SK-N-SH treated with all-trans-retinoic acid at 6 μM for 48 hours (cell line): ENCODE data around the gene LRR1.

Source experiments
- ATAC-seq: fragments of 200-7000 bp; cut with Tn5 transposase; 3 replicates; pipeline ENCODE4 v1.9.1; 2020; ENCODE audit warnings: mild to moderate bottlenecking, moderate library complexity
- ARNTL ChIP-seq: fragments of 450-650 bp; formaldehyde crosslinking; IDR thresholded peaks from 2 replicates; pipeline ENCODE4 v1.5.0; 2020; ENCODE audit warnings: low read depth, mild to moderate bottlenecking, moderate library complexity, borderline replicate concordance
- BACH2 ChIP-seq: fragments of 250-450 bp; sonication (Bioruptor Pico); IDR thresholded peaks from 2 replicates; pipeline ENCODE4 v1.9.0; 2021; ENCODE audit warnings: mild to moderate bottlenecking, borderline replicate concordance
- CSDC2 ChIP-seq: fragments of 250-450 bp; sonication (Bioruptor Pico); IDR thresholded peaks from 2 replicates; pipeline ENCODE4 v1.5.0; 2020; ENCODE audit warnings: mild to moderate bottlenecking, moderate library complexity
- ESRRG ChIP-seq: fragments of 250-450 bp; sonication (Bioruptor Pico); IDR thresholded peaks from 2 replicates; pipeline ENCODE4 v1.6.1; 2021; ENCODE audit warnings: mild to moderate bottlenecking
- GLIS3 ChIP-seq: fragments of 250-450 bp; sonication (Bioruptor Pico); IDR thresholded peaks from 2 replicates; pipeline ENCODE4 v1.5.0; 2020; ENCODE audit warnings: mild to moderate bottlenecking, moderate library complexity
- ISL1 ChIP-seq: fragments of 250-450 bp; sonication (Bioruptor Pico); IDR thresholded peaks from 2 replicates; pipeline ENCODE4 v2.1.2; 2022; ENCODE audit warnings: mild to moderate bottlenecking, moderate library complexity
- OSR1 ChIP-seq: fragments of 250-450 bp; sonication (Bioruptor Pico); IDR thresholded peaks from 2 replicates; pipeline ENCODE4 v1.8.0; 2022; ENCODE audit warnings: moderate library complexity, mild to moderate bottlenecking, inconsistent platforms
- RARB ChIP-seq: fragments of 250-450 bp; sonication (Bioruptor Pico); IDR thresholded peaks from 2 replicates; pipeline ENCODE4 v1.8.0; 2021; ENCODE audit warnings: mild to moderate bottlenecking, moderate library complexity
- SNAI2 ChIP-seq: fragments of 250-450 bp; sonication (Bioruptor Pico); IDR thresholded peaks from 2 replicates; pipeline ENCODE4 v1.5.0; 2020; ENCODE audit warnings: mild to moderate bottlenecking, moderate library complexity
- TCF4 ChIP-seq: fragments of 250-450 bp; sonication (Bioruptor Pico); IDR thresholded peaks from 2 replicates; pipeline ENCODE4 v1.8.0; 2021; ENCODE audit warnings: mild to moderate bottlenecking, moderate library complexity, borderline replicate concordance
- TOX ChIP-seq: fragments of 250-450 bp; sonication (Bioruptor Pico); IDR thresholded peaks from 2 replicates; pipeline ENCODE4 v1.8.0; 2021; ENCODE audit warnings: mild to moderate bottlenecking, moderate library complexity, borderline replicate concordance
- ZC3H10 ChIP-seq: fragments of 250-450 bp; sonication (Bioruptor Pico); IDR thresholded peaks from 2 replicates; pipeline ENCODE4 v1.5.1; 2021; ENCODE audit warnings: mild to moderate bottlenecking, moderate library complexity
- ZFP3 ChIP-seq: fragments of 250-450 bp; sonication (Bioruptor Pico); IDR thresholded peaks from 2 replicates; pipeline ENCODE4 v1.5.0; 2020; ENCODE audit warnings: mild to moderate bottlenecking, moderate library complexity
- ZFP30 ChIP-seq: fragments of 450-650 bp; formaldehyde crosslinking; IDR thresholded peaks from 2 replicates; pipeline ENCODE4 v1.5.0; 2022; ENCODE audit warnings: mild to moderate bottlenecking, moderate library complexity
- ZNF565 ChIP-seq: fragments of 450-650 bp; formaldehyde crosslinking; conservative IDR thresholded peaks from 2 replicates; pipeline ENCODE4 v1.5.0; 2020; ENCODE audit warnings: low read depth, mild to moderate bottlenecking, moderate library complexity
- ZNF70 ChIP-seq: fragments of 450-650 bp; formaldehyde crosslinking; IDR thresholded peaks from 2 replicates; pipeline ENCODE4 v1.5.0; 2020; ENCODE audit warnings: mild to moderate bottlenecking, moderate library complexity
- ZNF8 ChIP-seq: fragments of 450-650 bp; formaldehyde crosslinking; IDR thresholded peaks from 2 replicates; pipeline ENCODE4 v1.5.0; 2020; ENCODE audit warnings: mild to moderate bottlenecking, moderate library complexity
- TF ChIP-seq, protein P1 (sequence below): fragments of 250-450 bp; sonication (Bioruptor Pico); IDR thresholded peaks from 2 replicates; pipeline ENCODE4 v1.8.0; 2020; ENCODE audit warnings: mild to moderate bottlenecking, moderate library complexity, borderline replicate concordance
- TF ChIP-seq, protein P2 (sequence below): fragments of 250-450 bp; sonication (Bioruptor Pico); IDR thresholded peaks from 2 replicates; pipeline ENCODE4 v1.8.0; 2021; ENCODE audit warnings: low read depth, mild to moderate bottlenecking, moderate library complexity, borderline replicate concordance
- TF ChIP-seq, protein P3 (sequence below): fragments of 250-450 bp; sonication (Bioruptor Pico); IDR thresholded peaks from 2 replicates; pipeline ENCODE4 v1.5.1; 2020; ENCODE audit warnings: low read depth, mild to moderate bottlenecking, moderate library complexity
- TF ChIP-seq, protein P4 (sequence below): fragments of 250-450 bp; sonication (Bioruptor Pico); IDR thresholded peaks from 2 replicates; pipeline ENCODE4 v1.5.1; 2021; ENCODE audit warnings: mild to moderate bottlenecking, moderate library complexity
- TF ChIP-seq, protein P5 (sequence below): fragments of 250-450 bp; sonication (Bioruptor Pico); IDR thresholded peaks from 2 replicates; pipeline ENCODE4 v1.5.0; 2020; ENCODE audit warnings: mild to moderate bottlenecking, moderate library complexity

Gene LRR1

DNA sequence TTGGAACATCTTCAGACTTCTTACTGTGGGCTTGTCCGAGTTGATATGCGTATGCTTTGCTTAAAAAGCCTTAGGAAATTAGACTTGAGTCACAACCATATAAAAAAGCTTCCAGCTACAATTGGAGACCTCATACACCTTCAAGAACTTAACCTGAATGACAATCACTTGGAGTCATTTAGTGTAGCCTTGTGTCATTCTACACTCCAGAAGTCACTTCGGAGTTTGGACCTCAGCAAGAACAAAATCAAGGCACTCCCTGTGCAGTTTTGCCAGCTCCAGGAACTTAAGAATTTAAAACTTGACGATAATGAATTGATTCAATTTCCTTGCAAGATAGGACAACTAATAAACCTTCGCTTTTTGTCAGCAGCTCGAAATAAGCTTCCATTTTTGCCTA is 8.8 kb downstream of the LRR1 start:
- TF ChIP-seq ZFP3 (no peak), ZNF565 (CRISPR knock-in tag) (no peak), BACH2 (CRISPR knock-in tag) (no peak), CSDC2 (no peak), SNAI2 (CRISPR knock-in tag) (no peak), TOX (CRISPR knock-in tag) (no peak), GLIS3 (CRISPR knock-in tag) (no peak), ZNF70 (CRISPR knock-in tag) (no peak), ISL1 (CRISPR knock-in tag) (no peak), RARB (no peak), ZNF8 (CRISPR knock-in tag) (no peak), ZFP30 (no peak), ARNTL (no peak), OSR1 (CRISPR knock-in tag) (no peak), TCF4 (CRISPR knock-in tag) (no peak)
- TF ChIP-seq, protein P1, sequence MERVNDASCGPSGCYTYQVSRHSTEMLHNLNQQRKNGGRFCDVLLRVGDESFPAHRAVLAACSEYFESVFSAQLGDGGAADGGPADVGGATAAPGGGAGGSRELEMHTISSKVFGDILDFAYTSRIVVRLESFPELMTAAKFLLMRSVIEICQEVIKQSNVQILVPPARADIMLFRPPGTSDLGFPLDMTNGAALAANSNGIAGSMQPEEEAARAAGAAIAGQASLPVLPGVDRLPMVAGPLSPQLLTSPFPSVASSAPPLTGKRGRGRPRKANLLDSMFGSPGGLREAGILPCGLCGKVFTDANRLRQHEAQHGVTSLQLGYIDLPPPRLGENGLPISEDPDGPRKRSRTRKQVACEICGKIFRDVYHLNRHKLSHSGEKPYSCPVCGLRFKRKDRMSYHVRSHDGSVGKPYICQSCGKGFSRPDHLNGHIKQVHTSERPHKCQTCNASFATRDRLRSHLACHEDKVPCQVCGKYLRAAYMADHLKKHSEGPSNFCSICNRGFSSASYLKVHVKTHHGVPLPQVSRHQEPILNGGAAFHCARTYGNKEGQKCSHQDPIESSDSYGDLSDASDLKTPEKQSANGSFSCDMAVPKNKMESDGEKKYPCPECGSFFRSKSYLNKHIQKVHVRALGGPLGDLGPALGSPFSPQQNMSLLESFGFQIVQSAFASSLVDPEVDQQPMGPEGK (CRISPR knock-in tag): no peak
- TF ChIP-seq, protein P2, sequence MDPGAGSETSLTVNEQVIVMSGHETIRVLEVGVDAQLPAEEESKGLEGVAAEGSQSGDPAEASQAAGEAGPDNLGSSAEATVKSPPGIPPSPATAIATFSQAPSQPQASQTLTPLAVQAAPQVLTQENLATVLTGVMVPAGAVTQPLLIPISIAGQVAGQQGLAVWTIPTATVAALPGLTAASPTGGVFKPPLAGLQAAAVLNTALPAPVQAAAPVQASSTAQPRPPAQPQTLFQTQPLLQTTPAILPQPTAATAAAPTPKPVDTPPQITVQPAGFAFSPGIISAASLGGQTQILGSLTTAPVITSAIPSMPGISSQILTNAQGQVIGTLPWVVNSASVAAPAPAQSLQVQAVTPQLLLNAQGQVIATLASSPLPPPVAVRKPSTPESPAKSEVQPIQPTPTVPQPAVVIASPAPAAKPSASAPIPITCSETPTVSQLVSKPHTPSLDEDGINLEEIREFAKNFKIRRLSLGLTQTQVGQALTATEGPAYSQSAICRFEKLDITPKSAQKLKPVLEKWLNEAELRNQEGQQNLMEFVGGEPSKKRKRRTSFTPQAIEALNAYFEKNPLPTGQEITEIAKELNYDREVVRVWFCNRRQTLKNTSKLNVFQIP (CRISPR knock-in tag): no peak
- TF ChIP-seq, protein P3, sequence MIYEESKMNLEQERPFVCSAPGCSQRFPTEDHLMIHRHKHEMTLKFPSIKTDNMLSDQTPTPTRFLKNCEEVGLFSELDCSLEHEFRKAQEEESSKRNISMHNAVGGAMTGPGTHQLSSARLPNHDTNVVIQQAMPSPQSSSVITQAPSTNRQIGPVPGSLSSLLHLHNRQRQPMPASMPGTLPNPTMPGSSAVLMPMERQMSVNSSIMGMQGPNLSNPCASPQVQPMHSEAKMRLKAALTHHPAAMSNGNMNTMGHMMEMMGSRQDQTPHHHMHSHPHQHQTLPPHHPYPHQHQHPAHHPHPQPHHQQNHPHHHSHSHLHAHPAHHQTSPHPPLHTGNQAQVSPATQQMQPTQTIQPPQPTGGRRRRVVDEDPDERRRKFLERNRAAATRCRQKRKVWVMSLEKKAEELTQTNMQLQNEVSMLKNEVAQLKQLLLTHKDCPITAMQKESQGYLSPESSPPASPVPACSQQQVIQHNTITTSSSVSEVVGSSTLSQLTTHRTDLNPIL (CRISPR knock-in tag): no peak
- TF ChIP-seq, protein P4, sequence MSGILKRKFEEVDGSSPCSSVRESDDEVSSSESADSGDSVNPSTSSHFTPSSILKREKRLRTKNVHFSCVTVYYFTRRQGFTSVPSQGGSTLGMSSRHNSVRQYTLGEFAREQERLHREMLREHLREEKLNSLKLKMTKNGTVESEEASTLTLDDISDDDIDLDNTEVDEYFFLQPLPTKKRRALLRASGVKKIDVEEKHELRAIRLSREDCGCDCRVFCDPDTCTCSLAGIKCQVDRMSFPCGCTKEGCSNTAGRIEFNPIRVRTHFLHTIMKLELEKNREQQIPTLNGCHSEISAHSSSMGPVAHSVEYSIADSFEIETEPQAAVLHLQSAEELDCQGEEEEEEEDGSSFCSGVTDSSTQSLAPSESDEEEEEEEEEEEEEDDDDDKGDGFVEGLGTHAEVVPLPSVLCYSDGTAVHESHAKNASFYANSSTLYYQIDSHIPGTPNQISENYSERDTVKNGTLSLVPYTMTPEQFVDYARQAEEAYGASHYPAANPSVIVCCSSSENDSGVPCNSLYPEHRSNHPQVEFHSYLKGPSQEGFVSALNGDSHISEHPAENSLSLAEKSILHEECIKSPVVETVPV: no peak
- TF ChIP-seq, protein P5, sequence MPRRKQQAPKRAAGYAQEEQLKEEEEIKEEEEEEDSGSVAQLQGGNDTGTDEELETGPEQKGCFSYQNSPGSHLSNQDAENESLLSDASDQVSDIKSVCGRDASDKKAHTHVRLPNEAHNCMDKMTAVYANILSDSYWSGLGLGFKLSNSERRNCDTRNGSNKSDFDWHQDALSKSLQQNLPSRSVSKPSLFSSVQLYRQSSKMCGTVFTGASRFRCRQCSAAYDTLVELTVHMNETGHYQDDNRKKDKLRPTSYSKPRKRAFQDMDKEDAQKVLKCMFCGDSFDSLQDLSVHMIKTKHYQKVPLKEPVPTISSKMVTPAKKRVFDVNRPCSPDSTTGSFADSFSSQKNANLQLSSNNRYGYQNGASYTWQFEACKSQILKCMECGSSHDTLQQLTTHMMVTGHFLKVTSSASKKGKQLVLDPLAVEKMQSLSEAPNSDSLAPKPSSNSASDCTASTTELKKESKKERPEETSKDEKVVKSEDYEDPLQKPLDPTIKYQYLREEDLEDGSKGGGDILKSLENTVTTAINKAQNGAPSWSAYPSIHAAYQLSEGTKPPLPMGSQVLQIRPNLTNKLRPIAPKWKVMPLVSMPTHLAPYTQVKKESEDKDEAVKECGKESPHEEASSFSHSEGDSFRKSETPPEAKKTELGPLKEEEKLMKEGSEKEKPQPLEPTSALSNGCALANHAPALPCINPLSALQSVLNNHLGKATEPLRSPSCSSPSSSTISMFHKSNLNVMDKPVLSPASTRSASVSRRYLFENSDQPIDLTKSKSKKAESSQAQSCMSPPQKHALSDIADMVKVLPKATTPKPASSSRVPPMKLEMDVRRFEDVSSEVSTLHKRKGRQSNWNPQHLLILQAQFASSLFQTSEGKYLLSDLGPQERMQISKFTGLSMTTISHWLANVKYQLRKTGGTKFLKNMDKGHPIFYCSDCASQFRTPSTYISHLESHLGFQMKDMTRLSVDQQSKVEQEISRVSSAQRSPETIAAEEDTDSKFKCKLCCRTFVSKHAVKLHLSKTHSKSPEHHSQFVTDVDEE: no peak
- no peak for ATAC-seq

DNA sequence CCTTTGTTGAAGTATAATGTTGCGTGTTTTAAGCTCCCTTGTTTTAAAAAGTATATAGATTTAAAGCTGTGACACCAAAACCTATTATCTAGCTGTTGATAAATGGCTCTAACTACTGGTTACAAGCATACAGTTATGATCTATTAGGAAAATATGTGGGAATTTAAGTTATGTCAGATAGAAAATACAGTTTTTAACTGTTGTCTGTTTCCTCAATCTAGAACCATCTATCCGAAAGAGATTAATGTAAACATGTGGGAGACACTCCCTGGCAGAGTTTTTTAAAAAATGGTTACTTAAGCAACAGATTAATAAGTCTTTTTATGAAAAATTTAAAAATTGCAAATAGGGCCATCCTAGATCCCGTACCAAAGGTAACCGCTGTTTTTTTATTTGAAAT is 13.5 kb downstream of the LRR1 start:
- ATAC-seq: peak; percentile 31; the same call in 2 of the 3 replicates
- TF ChIP-seq ZNF565 (CRISPR knock-in tag) (no peak), SNAI2 (CRISPR knock-in tag) (no peak), TOX (CRISPR knock-in tag) (no peak), TCF4 (CRISPR knock-in tag) (no peak), ZC3H10 (CRISPR knock-in tag) (no peak), RARB (no peak), ZNF70 (CRISPR knock-in tag) (no peak), ZNF8 (CRISPR knock-in tag) (no peak), GLIS3 (CRISPR knock-in tag) (no peak), ESRRG (no peak), ZFP30 (no peak)
- TF ChIP-seq, protein P4: no peak
- TF ChIP-seq, all 23 proteins: peak for 0
